Measurements from ENCODE around the gene FGF1. TPM values are rescaled to one million over a fixed set of nuclear protein-coding genes. Genes with fewer than 3 reads are reported as not detected.

Gene FGF1
- total RNA-seq, 2 experiments from 2014 or later, result not detected

DNA sequence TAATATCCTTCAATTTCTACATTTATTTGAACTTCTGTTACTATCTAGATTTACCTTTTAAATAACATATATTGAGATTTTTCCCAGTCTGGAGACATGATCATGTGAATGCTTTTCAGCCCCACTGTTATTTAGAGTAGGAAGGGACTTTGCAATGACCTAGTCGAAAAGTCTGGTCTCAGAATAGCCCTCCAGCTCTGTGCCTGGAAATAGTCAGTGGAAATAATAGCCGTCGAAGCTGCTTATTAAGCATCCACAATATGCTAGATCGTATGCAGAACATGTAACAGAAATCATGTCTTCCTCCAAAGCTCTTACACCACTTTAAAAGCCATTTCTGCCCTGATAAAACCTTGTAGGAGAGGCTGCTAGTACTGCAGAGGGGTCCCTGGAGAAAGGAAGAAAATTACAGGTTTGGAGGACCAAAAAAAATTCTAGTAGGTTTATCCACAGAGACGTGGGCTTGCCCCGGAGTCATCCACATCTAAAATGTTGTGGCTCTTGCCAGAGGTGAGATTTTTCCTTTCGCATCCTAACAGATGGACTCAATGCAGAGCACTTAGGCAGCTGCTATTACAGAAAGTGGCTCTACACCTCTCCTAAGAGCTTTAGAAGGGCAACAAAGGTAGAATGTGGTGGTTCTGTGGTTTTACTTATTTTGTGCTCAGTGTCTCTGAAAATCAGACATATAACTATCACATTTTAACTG, 2.5 kb upstream of the FGF1 start:
- ATAC-seq (ENCODE audit: poor library complexity) (no peak), DNase-seq (no peak)
- Mint-ChIP-seq H3K27me3 (peaks cover 6% of the 10 kb centered on the region), H3K9me3 (no peaks in the 10 kb centered on the region), H3K27ac (no peak overlapping the region), H3K36me3 (ENCODE audit: low read depth) (no peaks in the 10 kb centered on the region), H3K4me3 (no peak overlapping the region), H3K4me1 (ENCODE audit: low read depth) (no peaks in the 10 kb centered on the region)
- CTCF ChIA-PET, result no interaction called here
- intact Hi-C loops (cut with DNase I, micrococcal nuclease), result no loop called here
- no peak overlapping the region for H3K27ac ChIP-seq (ENCODE audit: low read depth in 1 of 2, low read length in 2 of 2)
- no peak overlapping the region for H3K4me3 ChIP-seq (ENCODE audit: low read length)
- H3K4me1 ChIP-seq (ENCODE audit: insufficient read depth, low read length), result no peaks in the 10 kb centered on the region
- POLR2A ChIA-PET, result no interaction called here
- no peaks in the 10 kb centered on the region for H3K36me3 ChIP-seq (ENCODE audit: insufficient read depth, low read length)
- H3K27me3 ChIP-seq (ENCODE audit: control insufficient read depth in 1 of 2, insufficient read depth in 2 of 2, low read length in 2 of 2), result peaks cover 0 to 2% of the 10 kb centered on the region in 2 experiments
- no peaks in the 10 kb centered on the region for H3K9me3 ChIP-seq (ENCODE audit: control insufficient read depth in 1 of 2, insufficient read depth in 1 of 2, low read length in 2 of 2)
- TF ChIP-seq CTCF (IDR thresholded peaks at IDR 0.05), result no peak

DNA sequence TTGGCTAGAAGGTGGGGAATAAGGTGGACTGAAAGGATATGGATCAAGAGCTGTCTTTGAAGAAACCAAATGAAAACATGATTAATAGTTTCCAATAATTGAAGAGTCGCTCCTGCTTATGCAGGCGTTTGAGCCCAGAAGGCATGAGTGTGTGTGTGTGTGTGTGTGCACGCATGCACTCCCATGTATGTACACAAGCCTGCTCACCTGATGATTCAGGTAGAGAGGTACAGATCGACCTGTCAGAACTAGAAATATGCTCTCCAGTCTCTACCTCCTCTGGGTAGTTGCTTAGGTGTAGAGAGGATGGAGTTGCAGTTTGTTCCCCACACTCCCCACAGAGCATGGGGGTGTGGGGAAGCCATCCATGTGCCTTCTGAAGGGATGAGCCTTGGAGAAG, 1.1 kb upstream of the FGF1 start:
- H3K27ac Mint-ChIP-seq, result no peak overlapping the region
- peaks cover 6% of the 10 kb centered on the region for H3K27me3 Mint-ChIP-seq
- H3K9me3 ChIP-seq (ENCODE audit: control insufficient read depth in 1 of 2, insufficient read depth in 1 of 2, low read length in 2 of 2), result no peaks in the 10 kb centered on the region
- H3K36me3 Mint-ChIP-seq (ENCODE audit: low read depth), result no peaks in the 10 kb centered on the region
- no peaks in the 10 kb centered on the region for H3K4me1 ChIP-seq (ENCODE audit: insufficient read depth, low read length)
- no peaks in the 10 kb centered on the region for H3K4me1 Mint-ChIP-seq (ENCODE audit: low read depth)
- intact Hi-C loops (cut with DNase I, micrococcal nuclease), result no loop called here
- H3K27me3 ChIP-seq (ENCODE audit: control insufficient read depth in 1 of 2, insufficient read depth in 2 of 2, low read length in 2 of 2), result peaks cover 0 to 2% of the 10 kb centered on the region in 2 experiments
- no peaks in the 10 kb centered on the region for H3K36me3 ChIP-seq (ENCODE audit: insufficient read depth, low read length)
- H3K27ac ChIP-seq (ENCODE audit: low read depth in 1 of 2, low read length in 2 of 2), result no peak overlapping the region
- H3K9me3 Mint-ChIP-seq, result no peaks in the 10 kb centered on the region
- CTCF ChIA-PET, result no interaction called here
- POLR2A ChIA-PET, result no interaction called here
- TF ChIP-seq CTCF (IDR thresholded peaks at IDR 0.05), result no peak
- H3K4me3 Mint-ChIP-seq, result no peak overlapping the region
- ATAC-seq (ENCODE audit: poor library complexity) (no peak), DNase-seq (no peak)
- H3K4me3 ChIP-seq (ENCODE audit: low read length), result no peak overlapping the region

GRCh38 chr5:142686210-142686734, 382 bp upstream of the FGF1 start:
- ATAC-seq (ENCODE audit: poor library complexity) (no peak), DNase-seq (no peak)
- ChIA-PET CTCF (interaction anchor here (1.5 kb wide), 1 partner anchor 13 kb away, joined by 3 read pairs; no protein-coding TSS in a partner anchor), POLR2A (no interaction called here)
- no peaks in the 10 kb centered on the region for H3K36me3 ChIP-seq (ENCODE audit: insufficient read depth, low read length)
- Mint-ChIP-seq H3K4me3 (no peak overlapping the region), H3K27ac (no peak overlapping the region), H3K4me1 (ENCODE audit: low read depth) (no peaks in the 10 kb centered on the region), H3K27me3 (peaks cover 6% of the 10 kb centered on the region), H3K9me3 (no peaks in the 10 kb centered on the region), H3K36me3 (ENCODE audit: low read depth) (no peaks in the 10 kb centered on the region)
- no peak overlapping the region for H3K27ac ChIP-seq (ENCODE audit: low read depth in 1 of 2, low read length in 2 of 2)
- H3K27me3 ChIP-seq (ENCODE audit: control insufficient read depth in 1 of 2, insufficient read depth in 2 of 2, low read length in 2 of 2), result peaks cover 0 to 2% of the 10 kb centered on the region in 2 experiments
- intact Hi-C loops (cut with DNase I, micrococcal nuclease), result no loop called here
- H3K9me3 ChIP-seq (ENCODE audit: control insufficient read depth in 1 of 2, insufficient read depth in 1 of 2, low read length in 2 of 2), result no peaks in the 10 kb centered on the region
- no peaks in the 10 kb centered on the region for H3K4me1 ChIP-seq (ENCODE audit: insufficient read depth, low read length)
- no peak overlapping the region for H3K4me3 ChIP-seq (ENCODE audit: low read length)
- no peak for TF ChIP-seq CTCF (IDR thresholded peaks at IDR 0.05)
